ENCODE results near the gene MAX.

MAX gene

DNA sequence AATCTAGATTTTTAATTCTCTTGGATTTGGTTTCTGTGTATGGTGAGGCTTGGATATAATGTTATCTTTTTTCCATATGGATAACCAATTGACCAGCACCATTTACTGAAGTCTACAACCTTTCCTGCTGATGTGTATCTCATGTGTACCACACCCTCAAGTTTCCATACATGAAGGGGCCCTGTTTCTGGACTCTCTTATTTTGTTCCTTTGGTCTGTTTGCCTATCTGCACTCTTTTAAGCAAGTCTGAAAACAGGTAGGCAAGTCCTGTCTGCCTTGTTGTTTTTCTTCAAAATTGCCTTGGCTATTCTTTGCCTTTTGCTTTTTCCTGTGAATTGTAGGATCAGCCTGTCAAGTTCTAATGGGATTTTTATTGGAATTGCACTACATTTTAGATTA, 44.6 kb downstream of the MAX start:
- Histone ChIP-seq H3K36me3 (peaks cover 15% of the 10 kb centered on the region), H3K9me3 (no peaks in the 10 kb centered on the region), H3K4me1 (no peaks in the 10 kb centered on the region), H3K4me3 (ENCODE audit: low read depth, low read length) (no peak overlapping the region), H3K27me3 (no peaks in the 10 kb centered on the region)
- no peak for DNase-seq
- TF ChIP-seq, protein P1, sequence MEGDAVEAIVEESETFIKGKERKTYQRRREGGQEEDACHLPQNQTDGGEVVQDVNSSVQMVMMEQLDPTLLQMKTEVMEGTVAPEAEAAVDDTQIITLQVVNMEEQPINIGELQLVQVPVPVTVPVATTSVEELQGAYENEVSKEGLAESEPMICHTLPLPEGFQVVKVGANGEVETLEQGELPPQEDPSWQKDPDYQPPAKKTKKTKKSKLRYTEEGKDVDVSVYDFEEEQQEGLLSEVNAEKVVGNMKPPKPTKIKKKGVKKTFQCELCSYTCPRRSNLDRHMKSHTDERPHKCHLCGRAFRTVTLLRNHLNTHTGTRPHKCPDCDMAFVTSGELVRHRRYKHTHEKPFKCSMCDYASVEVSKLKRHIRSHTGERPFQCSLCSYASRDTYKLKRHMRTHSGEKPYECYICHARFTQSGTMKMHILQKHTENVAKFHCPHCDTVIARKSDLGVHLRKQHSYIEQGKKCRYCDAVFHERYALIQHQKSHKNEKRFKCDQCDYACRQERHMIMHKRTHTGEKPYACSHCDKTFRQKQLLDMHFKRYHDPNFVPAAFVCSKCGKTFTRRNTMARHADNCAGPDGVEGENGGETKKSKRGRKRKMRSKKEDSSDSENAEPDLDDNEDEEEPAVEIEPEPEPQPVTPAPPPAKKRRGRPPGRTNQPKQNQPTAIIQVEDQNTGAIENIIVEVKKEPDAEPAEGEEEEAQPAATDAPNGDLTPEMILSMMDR (IDR thresholded peaks at IDR 0.05; ENCODE audit: low read depth, low read length), result no peak

DNA sequence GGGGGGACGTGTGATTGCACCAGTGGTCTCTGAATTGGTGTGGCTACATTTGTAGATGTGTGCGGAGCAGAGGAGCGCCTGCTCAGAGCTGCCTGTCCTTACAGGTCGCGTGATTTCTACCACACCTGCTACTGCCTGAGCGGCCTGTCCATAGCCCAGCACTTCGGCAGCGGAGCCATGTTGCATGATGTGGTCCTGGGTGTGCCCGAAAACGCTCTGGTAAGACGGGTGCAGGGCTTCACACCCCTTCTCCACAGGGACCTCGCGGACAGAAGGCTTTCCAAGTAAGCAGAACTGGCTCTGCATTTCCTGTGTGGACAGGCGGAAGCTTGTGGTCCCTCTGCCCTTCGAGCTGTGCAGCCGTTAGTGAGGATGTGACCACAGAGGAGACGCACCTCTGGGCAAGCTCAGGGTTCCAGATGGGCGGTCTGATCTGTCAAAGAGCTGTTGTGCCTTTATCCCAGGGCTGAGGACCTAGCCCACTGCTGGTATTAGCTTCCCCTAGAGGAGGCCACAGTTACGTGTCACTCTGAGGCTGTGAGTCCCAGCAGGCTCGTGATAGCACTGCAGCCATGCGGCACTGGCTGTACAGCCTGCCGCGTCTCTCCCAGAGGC, 47.7 kb downstream of the MAX start:
- no peaks in the 10 kb centered on the region; the same call in 1 of the 2 replicates for H3K36me3 ChIP-seq
- no peaks in the 10 kb centered on the region for H3K4me1 ChIP-seq
- no peaks in the 10 kb centered on the region for H3K27me3 ChIP-seq
- H3K9me3 ChIP-seq, result no peaks in the 10 kb centered on the region
- TF ChIP-seq, protein P1 (IDR thresholded peaks at IDR 0.05; ENCODE audit: low read depth, low read length), result no peak
- DNase-seq, result no peak
- no peak overlapping the region for H3K4me3 ChIP-seq (ENCODE audit: low read depth, low read length)

DNA sequence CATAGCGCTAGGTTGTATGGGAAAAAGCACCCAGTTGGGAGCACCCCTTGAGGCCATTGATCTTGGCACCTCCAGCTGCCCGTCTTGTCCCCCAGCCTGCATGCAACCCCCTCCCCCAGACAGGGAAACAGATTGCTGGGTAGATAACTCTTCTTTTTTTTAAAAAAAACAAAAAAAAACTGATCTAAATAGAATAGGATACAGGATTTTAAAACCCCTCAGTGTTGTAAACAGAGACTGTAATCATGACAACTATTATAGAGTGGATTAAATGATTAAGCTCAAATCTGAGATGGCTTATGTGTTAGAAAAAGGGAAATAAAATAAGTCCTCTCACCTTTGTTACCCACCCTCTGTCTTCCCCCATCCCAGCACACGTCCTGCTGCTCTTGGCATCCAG, 48.9 kb downstream of the MAX start:
- no peaks in the 10 kb centered on the region; the same call in 1 of the 2 replicates for H3K36me3 ChIP-seq
- TF ChIP-seq, protein P1 (IDR thresholded peaks at IDR 0.05; ENCODE audit: low read depth, low read length), result no peak
- H3K9me3 ChIP-seq, result no peaks in the 10 kb centered on the region
- H3K4me1 ChIP-seq, result no peaks in the 10 kb centered on the region
- no peaks in the 10 kb centered on the region for H3K27me3 ChIP-seq
- no peak for DNase-seq
- no peak overlapping the region for H3K4me3 ChIP-seq (ENCODE audit: low read depth, low read length)

DNA sequence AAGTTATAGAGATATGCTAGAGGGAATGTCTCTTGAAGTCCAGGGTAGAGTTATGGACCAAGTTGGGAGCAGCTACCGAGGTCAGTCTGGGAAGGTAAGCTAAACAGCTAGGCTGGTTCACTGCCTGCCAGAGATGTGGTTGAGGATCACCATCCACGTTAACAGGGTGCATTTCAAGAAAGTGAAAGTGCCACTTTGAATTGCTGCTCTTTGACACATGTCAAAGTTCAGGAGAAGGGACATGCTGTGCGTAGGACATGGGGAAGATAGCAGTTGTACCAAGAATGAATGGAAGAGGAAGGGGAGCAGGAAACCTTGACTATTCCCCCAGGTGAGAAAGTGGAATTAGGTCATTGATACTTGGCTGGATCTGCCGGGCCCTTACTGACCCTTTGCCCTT, 49.5 kb downstream of the MAX start:
- no peak for DNase-seq
- Histone ChIP-seq H3K4me1 (no peaks in the 10 kb centered on the region), H3K27me3 (no peaks in the 10 kb centered on the region), H3K36me3 (no peaks in the 10 kb centered on the region; the same call in 1 of the 2 replicates), H3K4me3 (ENCODE audit: low read depth, low read length) (no peak overlapping the region), H3K9me3 (no peaks in the 10 kb centered on the region)
- TF ChIP-seq, protein P1 (IDR thresholded peaks at IDR 0.05; ENCODE audit: low read depth, low read length), result no peak

DNA sequence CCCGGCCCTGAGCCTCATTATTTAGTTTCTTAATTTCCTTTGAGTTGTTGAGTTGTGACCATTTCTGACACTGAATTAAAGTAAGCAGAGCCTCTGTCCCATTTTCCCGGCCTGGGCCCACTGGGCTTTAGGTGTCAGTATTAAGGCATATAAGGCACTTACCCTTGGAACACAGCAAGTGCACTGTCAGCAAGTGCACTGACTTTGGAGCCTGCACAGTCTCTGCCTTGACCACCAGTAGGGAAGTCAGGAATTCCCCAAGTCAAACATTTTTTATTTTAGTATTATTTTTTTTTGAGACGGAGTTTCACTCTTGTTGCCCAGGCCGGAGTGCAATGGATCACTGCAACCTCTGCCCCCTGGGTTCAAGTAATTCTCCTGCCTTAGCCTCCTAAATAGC, 56.6 kb downstream of the MAX start:
- Histone ChIP-seq H3K4me1 (no peaks in the 10 kb centered on the region), H3K36me3 (peaks cover 7% of the 10 kb centered on the region), H3K27me3 (no peaks in the 10 kb centered on the region), H3K9me3 (no peaks in the 10 kb centered on the region), H3K4me3 (ENCODE audit: low read depth, low read length) (no peak overlapping the region)
- DNase-seq, result no peak
- TF ChIP-seq, protein P1 (IDR thresholded peaks at IDR 0.05; ENCODE audit: low read depth, low read length), result no peak

DNA sequence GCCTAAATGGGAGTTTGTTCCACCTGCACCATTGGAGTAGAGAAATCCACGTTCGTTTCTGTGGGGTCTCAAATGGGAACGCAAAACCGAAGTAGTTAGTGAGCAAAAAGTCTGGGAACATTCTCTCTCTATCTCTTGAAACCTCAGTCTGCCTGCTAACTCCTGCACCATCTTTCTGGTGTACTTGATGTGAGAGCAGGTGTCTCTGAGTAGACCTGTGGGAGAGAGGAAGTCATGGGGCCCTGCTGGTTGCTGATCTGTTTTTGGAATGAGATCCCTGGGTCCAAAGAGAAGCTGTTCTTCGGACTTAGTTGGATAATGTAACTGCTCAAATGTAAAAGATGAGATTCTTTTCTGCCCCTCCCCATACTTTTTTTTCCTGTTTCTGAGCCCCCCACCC, 57.3 kb downstream of the MAX start:
- H3K9me3 ChIP-seq, result no peaks in the 10 kb centered on the region
- peaks cover 7% of the 10 kb centered on the region for H3K36me3 ChIP-seq
- H3K27me3 ChIP-seq, result no peaks in the 10 kb centered on the region
- H3K4me3 ChIP-seq (ENCODE audit: low read depth, low read length), result no peak overlapping the region
- no peaks in the 10 kb centered on the region for H3K4me1 ChIP-seq
- no peak for DNase-seq
- TF ChIP-seq, protein P1 (IDR thresholded peaks at IDR 0.05; ENCODE audit: low read depth, low read length), result no peak

All from BE2C (cell line).